HEK293 (cell line): ENCODE results near the gene ADSS1.
A peak's percentile ranks its signal among the peaks of the same experiment; 100 is the strongest.

Source experiments
- MYNN ChIP-seq: fragments of 450-650 bp; formaldehyde crosslinking; IDR thresholded peaks from 2 replicates; pipeline ENCODE4 v1.5.1; 2016; ENCODE audit warnings: missing biosample characterization, missing genetic modification characterization, borderline replicate concordance
- TCF7L2 ChIP-seq: IDR thresholded peaks from 2 replicates; pipeline ENCODE4 v1.6.1; 2011; ENCODE audit warnings: low read depth, mild to moderate bottlenecking, inconsistent platforms, low read length, moderate library complexity, borderline replicate concordance
- ZBTB1 ChIP-seq: fragments of 450-650 bp; formaldehyde crosslinking; IDR thresholded peaks from 2 replicates; pipeline ENCODE4 v1.5.1; 2016; ENCODE audit warnings: missing biosample characterization, missing genetic modification characterization
- ZBTB8A ChIP-seq: fragments of 450-650 bp; formaldehyde crosslinking; IDR thresholded peaks from 2 replicates; pipeline ENCODE4 v1.5.1; 2016; ENCODE audit warnings: missing biosample characterization, missing genetic modification characterization
- ZFP37 ChIP-seq: fragments of 450-650 bp; formaldehyde crosslinking; IDR thresholded peaks from 2 replicates; pipeline ENCODE4 v1.5.1; 2016; ENCODE audit warnings: missing biosample characterization, missing genetic modification characterization
- ZNF121 ChIP-seq: fragments of 450-650 bp; formaldehyde crosslinking; IDR thresholded peaks from 2 replicates; pipeline ENCODE4 v1.5.1; 2016; ENCODE audit warnings: missing biosample characterization, missing genetic modification characterization
- ZNF132 ChIP-seq: fragments of 450-650 bp; formaldehyde crosslinking; IDR thresholded peaks from 2 replicates; pipeline ENCODE4 v1.5.1; 2017; ENCODE audit warnings: missing biosample characterization, missing genetic modification characterization, borderline replicate concordance
- ZNF138 ChIP-seq: fragments of 450-650 bp; formaldehyde crosslinking; IDR thresholded peaks from 2 replicates; pipeline ENCODE4 v1.5.1; 2016; ENCODE audit warnings: missing biosample characterization, missing genetic modification characterization, borderline replicate concordance
- ZNF16 ChIP-seq: fragments of 450-650 bp; formaldehyde crosslinking; IDR thresholded peaks from 2 replicates; pipeline ENCODE4 v1.5.1; 2016; ENCODE audit warnings: low read depth, missing biosample characterization, missing genetic modification characterization
- ZNF169 ChIP-seq: fragments of 450-650 bp; formaldehyde crosslinking; IDR thresholded peaks from 2 replicates; pipeline ENCODE4 v1.5.1; 2016; ENCODE audit warnings: missing biosample characterization, missing genetic modification characterization
- ZNF211 ChIP-seq: fragments of 450-650 bp; formaldehyde crosslinking; IDR thresholded peaks from 2 replicates; pipeline ENCODE4 v1.5.1; 2016; ENCODE audit warnings: low read depth, missing biosample characterization, missing genetic modification characterization
- ZNF23 ChIP-seq: fragments of 450-650 bp; formaldehyde crosslinking; IDR thresholded peaks from 2 replicates; pipeline ENCODE4 v1.5.1; 2016; ENCODE audit warnings: missing biosample characterization, missing genetic modification characterization, borderline replicate concordance
- ZNF239 ChIP-seq: fragments of 450-650 bp; formaldehyde crosslinking; IDR thresholded peaks from 2 replicates; pipeline ENCODE4 v1.5.1; 2016; ENCODE audit warnings: missing biosample characterization, missing genetic modification characterization
- ZNF302 ChIP-seq: fragments of 450-650 bp; formaldehyde crosslinking; IDR thresholded peaks from 2 replicates; pipeline ENCODE4 v1.5.1; 2016; ENCODE audit warnings: missing biosample characterization, missing genetic modification characterization, low read depth
- ZNF37A ChIP-seq: fragments of 450-650 bp; IDR thresholded peaks from 2 replicates; pipeline ENCODE4 v1.5.1; 2018; ENCODE audit warnings: missing biosample characterization, missing genetic modification characterization
- ZNF404 ChIP-seq: fragments of 450-650 bp; formaldehyde crosslinking; IDR thresholded peaks from 2 replicates; pipeline ENCODE4 v1.5.1; 2017; ENCODE audit warnings: missing biosample characterization, missing genetic modification characterization
- ZNF473 ChIP-seq: fragments of 450-650 bp; formaldehyde crosslinking; IDR thresholded peaks from 2 replicates; pipeline ENCODE4 v1.5.1; 2017; ENCODE audit warnings: missing biosample characterization, missing genetic modification characterization
- ZNF510 ChIP-seq: fragments of 450-650 bp; formaldehyde crosslinking; IDR thresholded peaks from 2 replicates; pipeline ENCODE4 v1.5.1; 2018; ENCODE audit warnings: mild to moderate bottlenecking, missing genetic modification characterization, missing biosample characterization; ENCODE audit not compliant: insufficient replicate concordance
- ZNF596 ChIP-seq: fragments of 450-650 bp; IDR thresholded peaks from 2 replicates; pipeline ENCODE4 v1.5.0; 2018; ENCODE audit warnings: missing biosample characterization, mild to moderate bottlenecking, missing genetic modification characterization, moderate library complexity
- ZNF624 ChIP-seq: fragments of 450-650 bp; formaldehyde crosslinking; IDR thresholded peaks from 2 replicates; pipeline ENCODE4 v1.5.1; 2017; ENCODE audit warnings: missing biosample characterization, missing genetic modification characterization
- ZNF660 ChIP-seq: fragments of 450-650 bp; IDR thresholded peaks from 2 replicates; pipeline ENCODE4 v1.5.1; 2018; ENCODE audit warnings: missing biosample characterization, mild to moderate bottlenecking, missing genetic modification characterization
- ZNF670 ChIP-seq: fragments of 450-650 bp; formaldehyde crosslinking; IDR thresholded peaks from 2 replicates; pipeline ENCODE4 v1.5.1; 2016; ENCODE audit warnings: missing biosample characterization, missing genetic modification characterization, low read depth
- ZNF837 ChIP-seq: fragments of 450-650 bp; formaldehyde crosslinking; IDR thresholded peaks from 2 replicates; pipeline ENCODE4 v1.5.1; 2016; ENCODE audit warnings: missing biosample characterization, missing genetic modification characterization
- TF ChIP-seq, protein P1 (sequence below): fragments of 450-650 bp; formaldehyde crosslinking; IDR thresholded peaks from 2 replicates; pipeline ENCODE4 v1.5.1; 2016; ENCODE audit warnings: missing biosample characterization, missing genetic modification characterization
- TF ChIP-seq, protein P2 (sequence below): fragments of 450-650 bp; formaldehyde crosslinking; IDR thresholded peaks from 2 replicates; pipeline ENCODE4 v1.5.1; 2016; ENCODE audit warnings: missing biosample characterization, missing genetic modification characterization
- TF ChIP-seq, protein P3 (sequence below): fragments of 450-650 bp; formaldehyde crosslinking; IDR thresholded peaks from 2 replicates; pipeline ENCODE4 v1.5.1; 2016; ENCODE audit warnings: missing biosample characterization, missing genetic modification characterization
- TF ChIP-seq, protein P4 (sequence below): fragments of 450-650 bp; IDR thresholded peaks from 2 replicates; pipeline ENCODE4 v1.5.1; 2018; ENCODE audit warnings: missing biosample characterization, missing genetic modification characterization
- TF ChIP-seq, protein P5 (sequence below): fragments of 450-650 bp; formaldehyde crosslinking; conservative IDR thresholded peaks from 2 replicates; pipeline ENCODE4 v1.5.1; 2016; ENCODE audit warnings: low read depth, missing biosample characterization, missing genetic modification characterization

ADSS1 gene

DNA sequence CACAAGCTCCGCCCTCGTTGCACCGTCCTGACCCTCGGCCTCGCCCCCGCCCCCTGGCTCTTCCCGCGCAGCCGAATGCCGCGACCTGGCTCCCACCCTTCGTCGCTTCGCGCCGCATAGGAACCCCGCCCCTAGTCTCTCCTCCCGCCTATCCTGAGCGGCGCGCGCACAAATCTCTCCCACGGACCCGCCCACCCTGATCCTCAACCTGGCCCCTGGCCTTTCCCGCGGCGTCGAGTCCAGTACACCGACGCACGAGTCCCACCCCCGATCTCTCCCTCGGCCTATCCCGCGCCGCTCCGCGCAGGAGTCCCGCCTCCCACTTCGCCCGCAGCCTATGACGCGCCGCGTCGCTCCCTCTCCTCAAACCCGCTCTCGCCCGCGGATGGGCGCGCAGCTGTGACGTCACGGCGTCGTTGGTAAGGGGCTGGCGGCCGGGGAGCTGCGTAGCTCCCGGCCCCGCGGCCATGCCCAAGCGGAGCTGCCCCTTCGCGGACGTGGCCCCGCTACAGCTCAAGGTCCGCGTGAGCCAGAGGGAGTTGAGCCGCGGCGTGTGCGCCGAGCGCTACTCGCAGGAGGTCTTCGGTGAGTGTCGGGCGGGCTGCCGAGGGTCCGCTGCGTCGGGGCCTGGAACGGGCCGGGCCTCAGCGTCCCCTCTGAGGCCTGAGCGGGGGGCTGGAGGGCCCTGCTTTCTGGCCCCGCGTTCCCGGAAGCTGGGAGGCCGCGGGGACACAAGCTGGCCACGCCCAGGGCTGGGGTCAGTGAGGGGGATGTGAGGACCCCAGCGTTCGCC, 28.9 kb downstream of the ADSS1 start, which contains the start of gene SIVA1 (continued):
- TF ChIP-seq, protein P1, sequence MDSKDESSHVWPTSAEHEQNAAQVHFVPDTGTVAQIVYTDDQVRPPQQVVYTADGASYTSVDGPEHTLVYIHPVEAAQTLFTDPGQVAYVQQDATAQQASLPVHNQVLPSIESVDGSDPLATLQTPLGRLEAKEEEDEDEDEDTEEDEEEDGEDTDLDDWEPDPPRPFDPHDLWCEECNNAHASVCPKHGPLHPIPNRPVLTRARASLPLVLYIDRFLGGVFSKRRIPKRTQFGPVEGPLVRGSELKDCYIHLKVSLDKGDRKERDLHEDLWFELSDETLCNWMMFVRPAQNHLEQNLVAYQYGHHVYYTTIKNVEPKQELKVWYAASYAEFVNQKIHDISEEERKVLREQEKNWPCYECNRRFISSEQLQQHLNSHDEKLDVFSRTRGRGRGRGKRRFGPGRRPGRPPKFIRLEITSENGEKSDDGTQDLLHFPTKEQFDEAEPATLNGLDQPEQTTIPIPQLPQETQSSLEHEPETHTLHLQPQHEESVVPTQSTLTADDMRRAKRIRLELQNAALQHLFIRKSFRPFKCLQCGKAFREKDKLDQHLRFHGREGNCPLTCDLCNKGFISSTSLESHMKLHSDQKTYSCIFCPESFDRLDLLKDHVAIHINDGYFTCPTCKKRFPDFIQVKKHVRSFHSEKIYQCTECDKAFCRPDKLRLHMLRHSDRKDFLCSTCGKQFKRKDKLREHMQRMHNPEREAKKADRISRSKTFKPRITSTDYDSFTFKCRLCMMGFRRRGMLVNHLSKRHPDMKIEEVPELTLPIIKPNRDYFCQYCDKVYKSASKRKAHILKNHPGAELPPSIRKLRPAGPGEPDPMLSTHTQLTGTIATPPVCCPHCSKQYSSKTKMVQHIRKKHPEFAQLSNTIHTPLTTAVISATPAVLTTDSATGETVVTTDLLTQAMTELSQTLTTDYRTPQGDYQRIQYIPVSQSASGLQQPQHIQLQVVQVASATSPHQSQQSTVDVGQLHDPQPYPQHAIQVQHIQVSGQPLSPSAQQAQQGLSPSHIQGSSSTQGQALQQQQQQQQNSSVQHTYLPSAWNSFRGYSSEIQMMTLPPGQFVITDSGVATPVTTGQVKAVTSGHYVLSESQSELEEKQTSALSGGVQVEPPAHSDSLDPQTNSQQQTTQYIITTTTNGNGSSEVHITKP (tag by site-specific recombination) = peak; percentile 69
- TF ChIP-seq MYNN (tag by site-specific recombination) (no peak), ZNF132 (tag by site-specific recombination) (no peak), TCF7L2 (no peak), ZNF660 (tag by site-specific recombination) (no peak), ZNF596 (tag by site-specific recombination) (no peak), ZBTB1 (0 out of 2 replicates have a peak, but pooled peaks have one; percentile 20), ZNF23 (tag by site-specific recombination) (no peak), ZNF169 (tag by site-specific recombination) (no peak), ZNF837 (tag by site-specific recombination) (no peak), ZNF670 (no peak), ZNF239 (no peak), ZNF473 (tag by site-specific recombination) (no peak), ZNF404 (tag by site-specific recombination) (no peak), ZNF37A (tag by site-specific recombination) (no peak), ZBTB8A (tag by site-specific recombination) (peak; percentile 87), ZNF624 (tag by site-specific recombination) (no peak), ZNF302 (tag by site-specific recombination) (no peak), ZFP37 (tag by site-specific recombination) (no peak), ZNF211 (tag by site-specific recombination) (no peak), ZNF121 (tag by site-specific recombination) (no peak), ZNF138 (tag by site-specific recombination) (no peak), ZNF510 (tag by site-specific recombination) (no peak), ZNF16 (tag by site-specific recombination) (no peak)
- TF ChIP-seq, protein P2, sequence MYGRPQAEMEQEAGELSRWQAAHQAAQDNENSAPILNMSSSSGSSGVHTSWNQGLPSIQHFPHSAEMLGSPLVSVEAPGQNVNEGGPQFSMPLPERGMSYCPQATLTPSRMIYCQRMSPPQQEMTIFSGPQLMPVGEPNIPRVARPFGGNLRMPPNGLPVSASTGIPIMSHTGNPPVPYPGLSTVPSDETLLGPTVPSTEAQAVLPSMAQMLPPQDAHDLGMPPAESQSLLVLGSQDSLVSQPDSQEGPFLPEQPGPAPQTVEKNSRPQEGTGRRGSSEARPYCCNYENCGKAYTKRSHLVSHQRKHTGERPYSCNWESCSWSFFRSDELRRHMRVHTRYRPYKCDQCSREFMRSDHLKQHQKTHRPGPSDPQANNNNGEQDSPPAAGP (tag by site-specific recombination) = 0 out of 2 replicates have a peak, but pooled peaks have one; percentile 13
- TF ChIP-seq, protein P3, sequence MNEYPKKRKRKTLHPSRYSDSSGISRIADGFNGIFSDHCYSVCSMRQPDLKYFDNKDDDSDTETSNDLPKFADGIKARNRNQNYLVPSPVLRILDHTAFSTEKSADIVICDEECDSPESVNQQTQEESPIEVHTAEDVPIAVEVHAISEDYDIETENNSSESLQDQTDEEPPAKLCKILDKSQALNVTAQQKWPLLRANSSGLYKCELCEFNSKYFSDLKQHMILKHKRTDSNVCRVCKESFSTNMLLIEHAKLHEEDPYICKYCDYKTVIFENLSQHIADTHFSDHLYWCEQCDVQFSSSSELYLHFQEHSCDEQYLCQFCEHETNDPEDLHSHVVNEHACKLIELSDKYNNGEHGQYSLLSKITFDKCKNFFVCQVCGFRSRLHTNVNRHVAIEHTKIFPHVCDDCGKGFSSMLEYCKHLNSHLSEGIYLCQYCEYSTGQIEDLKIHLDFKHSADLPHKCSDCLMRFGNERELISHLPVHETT = no peak
- TF ChIP-seq, protein P4, sequence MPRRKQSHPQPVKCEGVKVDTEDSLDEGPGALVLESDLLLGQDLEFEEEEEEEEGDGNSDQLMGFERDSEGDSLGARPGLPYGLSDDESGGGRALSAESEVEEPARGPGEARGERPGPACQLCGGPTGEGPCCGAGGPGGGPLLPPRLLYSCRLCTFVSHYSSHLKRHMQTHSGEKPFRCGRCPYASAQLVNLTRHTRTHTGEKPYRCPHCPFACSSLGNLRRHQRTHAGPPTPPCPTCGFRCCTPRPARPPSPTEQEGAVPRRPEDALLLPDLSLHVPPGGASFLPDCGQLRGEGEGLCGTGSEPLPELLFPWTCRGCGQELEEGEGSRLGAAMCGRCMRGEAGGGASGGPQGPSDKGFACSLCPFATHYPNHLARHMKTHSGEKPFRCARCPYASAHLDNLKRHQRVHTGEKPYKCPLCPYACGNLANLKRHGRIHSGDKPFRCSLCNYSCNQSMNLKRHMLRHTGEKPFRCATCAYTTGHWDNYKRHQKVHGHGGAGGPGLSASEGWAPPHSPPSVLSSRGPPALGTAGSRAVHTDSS (tag by site-specific recombination) = no peak
- TF ChIP-seq, protein P5, sequence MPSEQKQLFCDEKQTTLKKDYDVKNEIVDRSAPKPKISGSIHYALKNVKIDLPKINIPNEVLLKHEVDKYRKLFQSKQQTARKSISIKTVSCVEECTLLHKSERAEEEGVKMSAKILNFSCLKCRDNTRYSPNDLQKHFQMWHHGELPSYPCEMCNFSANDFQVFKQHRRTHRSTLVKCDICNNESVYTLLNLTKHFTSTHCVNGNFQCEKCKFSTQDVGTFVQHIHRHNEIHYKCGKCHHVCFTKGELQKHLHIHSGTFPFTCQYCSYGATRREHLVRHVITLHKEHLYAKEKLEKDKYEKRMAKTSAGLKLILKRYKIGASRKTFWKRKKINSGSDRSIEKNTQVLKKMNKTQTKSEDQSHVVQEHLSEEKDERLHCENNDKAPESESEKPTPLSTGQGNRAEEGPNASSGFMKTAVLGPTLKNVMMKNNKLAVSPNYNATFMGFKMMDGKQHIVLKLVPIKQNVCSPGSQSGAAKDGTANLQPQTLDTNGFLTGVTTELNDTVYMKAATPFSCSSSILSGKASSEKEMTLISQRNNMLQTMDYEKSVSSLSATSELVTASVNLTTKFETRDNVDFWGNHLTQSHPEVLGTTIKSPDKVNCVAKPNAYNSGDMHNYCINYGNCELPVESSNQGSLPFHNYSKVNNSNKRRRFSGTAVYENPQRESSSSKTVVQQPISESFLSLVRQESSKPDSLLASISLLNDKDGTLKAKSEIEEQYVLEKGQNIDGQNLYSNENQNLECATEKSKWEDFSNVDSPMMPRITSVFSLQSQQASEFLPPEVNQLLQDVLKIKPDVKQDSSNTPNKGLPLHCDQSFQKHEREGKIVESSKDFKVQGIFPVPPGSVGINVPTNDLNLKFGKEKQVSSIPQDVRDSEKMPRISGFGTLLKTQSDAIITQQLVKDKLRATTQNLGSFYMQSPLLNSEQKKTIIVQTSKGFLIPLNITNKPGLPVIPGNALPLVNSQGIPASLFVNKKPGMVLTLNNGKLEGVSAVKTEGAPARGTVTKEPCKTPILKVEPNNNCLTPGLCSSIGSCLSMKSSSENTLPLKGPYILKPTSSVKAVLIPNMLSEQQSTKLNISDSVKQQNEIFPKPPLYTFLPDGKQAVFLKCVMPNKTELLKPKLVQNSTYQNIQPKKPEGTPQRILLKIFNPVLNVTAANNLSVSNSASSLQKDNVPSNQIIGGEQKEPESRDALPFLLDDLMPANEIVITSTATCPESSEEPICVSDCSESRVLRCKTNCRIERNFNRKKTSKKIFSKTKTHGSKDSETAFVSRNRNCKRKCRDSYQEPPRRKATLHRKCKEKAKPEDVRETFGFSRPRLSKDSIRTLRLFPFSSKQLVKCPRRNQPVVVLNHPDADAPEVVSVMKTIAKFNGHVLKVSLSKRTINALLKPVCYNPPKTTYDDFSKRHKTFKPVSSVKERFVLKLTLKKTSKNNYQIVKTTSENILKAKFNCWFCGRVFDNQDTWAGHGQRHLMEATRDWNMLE (tag by site-specific recombination) = no peak
